OCI-LY7 (cell line): ENCODE results near the gene CCDC87.

Source experiments
- EZH2phosphoT487 ChIP-seq: fragments of 200-600 bp; sonication (generic); IDR thresholded peaks from 2 replicates; pipeline ENCODE4 v1.6.1; 2018; ENCODE audit warnings: low read depth, borderline replicate concordance, mild to moderate bottlenecking, mixed run types, antibody characterized with exemption, low read length, moderate library complexity, mixed read lengths
- TF ChIP-seq, protein P1 (sequence below): fragments of 200-600 bp; sonication (generic); conservative IDR thresholded peaks from 2 replicates; pipeline ENCODE4 v1.5.1; 2014; ENCODE audit warnings: mild to moderate bottlenecking, antibody characterized with exemption, low read length, moderate library complexity, mixed read lengths

- no peak for TF ChIP-seq EZH2phosphoT487
- TF ChIP-seq, protein P1, sequence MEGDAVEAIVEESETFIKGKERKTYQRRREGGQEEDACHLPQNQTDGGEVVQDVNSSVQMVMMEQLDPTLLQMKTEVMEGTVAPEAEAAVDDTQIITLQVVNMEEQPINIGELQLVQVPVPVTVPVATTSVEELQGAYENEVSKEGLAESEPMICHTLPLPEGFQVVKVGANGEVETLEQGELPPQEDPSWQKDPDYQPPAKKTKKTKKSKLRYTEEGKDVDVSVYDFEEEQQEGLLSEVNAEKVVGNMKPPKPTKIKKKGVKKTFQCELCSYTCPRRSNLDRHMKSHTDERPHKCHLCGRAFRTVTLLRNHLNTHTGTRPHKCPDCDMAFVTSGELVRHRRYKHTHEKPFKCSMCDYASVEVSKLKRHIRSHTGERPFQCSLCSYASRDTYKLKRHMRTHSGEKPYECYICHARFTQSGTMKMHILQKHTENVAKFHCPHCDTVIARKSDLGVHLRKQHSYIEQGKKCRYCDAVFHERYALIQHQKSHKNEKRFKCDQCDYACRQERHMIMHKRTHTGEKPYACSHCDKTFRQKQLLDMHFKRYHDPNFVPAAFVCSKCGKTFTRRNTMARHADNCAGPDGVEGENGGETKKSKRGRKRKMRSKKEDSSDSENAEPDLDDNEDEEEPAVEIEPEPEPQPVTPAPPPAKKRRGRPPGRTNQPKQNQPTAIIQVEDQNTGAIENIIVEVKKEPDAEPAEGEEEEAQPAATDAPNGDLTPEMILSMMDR, result no peak
Observed at GRCh38 chr11:66570850-66571180, 22.0 kb downstream of the CCDC87 start.
